GM21529 (cell line): Measurements from ENCODE around the gene SETD5.

Experiments
- ATAC-seq: cut with Tn5 transposase; IDR thresholded peaks from one replicate; pipeline ENCODE4 v1.9.1; 2021; ENCODE audit not compliant: unreplicated experiment

SETD5 gene

DNA sequence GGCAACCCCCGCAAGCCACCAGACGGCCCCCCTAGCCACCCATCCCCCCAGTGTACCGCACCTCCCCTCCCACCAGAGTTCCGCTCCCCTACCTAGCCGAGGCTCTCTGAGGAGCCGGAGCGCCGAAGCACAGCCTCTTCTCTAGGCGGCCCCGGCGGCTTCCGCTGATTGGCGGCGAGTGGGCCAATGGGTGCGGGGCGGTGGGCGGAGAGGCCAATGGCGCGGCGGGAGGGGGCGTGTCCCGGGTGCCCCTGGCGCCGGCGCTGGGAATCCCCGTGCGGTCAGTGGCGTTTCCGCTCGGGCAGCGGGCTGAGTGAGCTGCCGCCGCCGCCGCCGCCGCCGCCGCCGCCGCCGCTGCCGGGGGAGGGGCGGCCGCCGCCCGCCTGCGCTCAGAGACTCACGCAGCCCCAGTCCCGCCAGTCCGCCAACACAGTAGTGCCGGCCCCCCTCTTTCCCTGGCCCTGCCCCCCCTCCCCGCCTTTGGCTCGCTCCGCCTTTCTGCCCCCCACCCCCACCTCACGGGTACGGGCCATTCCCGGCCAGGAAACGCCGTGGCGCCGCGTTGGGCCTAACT, at the start of gene SETD5:
TSS of gene SETD5 (plus strand) at position 284 of the 574 bp plus-strand sequence. CDS start 31,324 bp downstream, outside the sequence.
- ATAC-seq, result peak; percentile 42

GRCh38 chr3:9347887-9348286, 49.5 kb upstream of the SETD5 start:
- ATAC-seq, result no peak

- no peak for ATAC-seq
Observed at GRCh38 chr3:9349321-9350117, 47.9 kb upstream of the SETD5 start.

- ATAC-seq, result no peak
Observed at GRCh38 chr3:9351709-9352126, 45.7 kb upstream of the SETD5 start.

DNA sequence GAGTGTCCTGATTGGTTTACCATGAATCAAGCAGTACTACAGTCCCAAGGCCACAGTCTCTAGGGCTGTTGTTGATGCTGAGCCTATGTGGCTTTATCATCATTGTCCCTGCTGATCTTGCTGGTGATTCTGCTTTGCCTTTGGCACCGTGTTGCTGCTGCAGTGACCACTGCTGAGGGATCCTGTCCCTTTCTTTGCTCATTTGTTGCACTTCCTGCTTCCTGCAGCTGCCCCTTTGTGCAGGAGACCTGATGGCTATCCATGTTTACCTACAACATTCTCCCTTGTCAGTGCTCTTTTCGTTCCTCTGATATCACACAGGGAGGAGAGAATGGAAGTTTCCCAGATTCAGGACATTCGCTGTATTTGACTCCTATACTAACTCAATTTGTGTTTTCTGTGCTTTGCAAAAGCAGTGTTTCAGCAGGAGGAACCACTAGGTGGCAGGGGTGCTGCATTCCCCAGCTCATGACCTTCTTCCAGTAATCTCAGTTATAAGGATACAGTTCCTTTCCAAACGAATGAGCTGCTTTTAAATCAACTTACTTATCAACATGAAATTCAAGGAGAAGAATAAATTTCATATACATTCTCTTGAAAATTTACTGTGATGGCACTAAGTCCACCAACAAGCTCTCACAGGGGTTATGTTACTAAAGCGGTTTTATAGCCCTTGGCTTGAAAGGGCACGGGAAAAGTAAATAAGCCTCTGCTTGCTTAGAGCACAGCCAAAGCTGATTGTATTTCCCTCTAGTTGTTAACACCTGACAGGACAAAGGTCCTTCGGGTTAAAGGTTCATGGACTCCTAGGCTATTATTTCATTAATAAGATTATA, 44.3 kb upstream of the SETD5 start:
- ATAC-seq, result no peak

- no peak for ATAC-seq
Observed at GRCh38 chr3:9361691-9362388, 35.6 kb upstream of the SETD5 start.

GRCh38 chr3:9362731-9363530, 34.5 kb upstream of the SETD5 start, which contains the start of gene THUMPD3:
Gene THUMPD3, plus strand, starts transcription at chr3:9363054. Its CDS starts 2,015 bp downstream, at chr3:9365069.
- ATAC-seq, result peak; percentile 98

DNA sequence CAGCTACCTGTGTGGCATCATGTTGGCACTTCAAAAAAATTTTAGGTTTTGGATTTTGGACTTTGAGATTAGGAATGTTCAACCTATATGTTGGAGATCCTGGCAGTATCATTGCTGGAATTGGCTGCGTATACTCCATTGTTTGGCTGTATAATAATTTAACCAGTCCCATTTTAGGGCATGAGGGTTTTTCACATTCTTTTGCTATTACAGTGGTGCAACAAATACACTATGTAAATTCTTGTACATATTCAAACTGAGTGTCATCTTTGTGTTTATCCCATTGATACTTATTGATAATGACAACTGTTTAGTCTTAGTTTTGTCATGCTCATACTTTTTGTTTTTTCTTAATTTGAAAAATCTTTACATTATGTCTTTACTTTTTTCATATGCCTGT, 27.9 kb upstream of the SETD5 start:
- ATAC-seq, result no peak

DNA sequence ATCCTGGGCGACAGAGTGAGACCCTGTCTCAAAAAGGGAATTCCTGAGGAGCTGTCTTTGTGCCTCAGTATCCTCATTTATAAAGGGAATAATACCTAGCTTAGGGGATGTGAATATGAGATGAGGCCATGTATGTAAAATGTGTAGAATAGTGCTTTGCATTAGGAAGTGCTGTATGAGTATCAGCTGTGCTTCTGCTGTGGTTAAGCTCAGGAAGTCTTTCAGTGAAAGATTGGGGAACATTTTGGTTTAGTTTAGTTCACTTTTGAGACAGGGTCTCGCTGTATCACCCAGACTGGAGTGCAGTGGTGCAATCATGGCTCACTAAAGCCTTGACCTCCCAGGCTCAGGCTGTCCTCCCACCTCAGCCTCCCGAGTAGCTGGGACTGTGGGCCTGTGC, 23.9 kb upstream of the SETD5 start:
- no peak for ATAC-seq

GRCh38 chr3:9377981-9378380, 19.4 kb upstream of the SETD5 start:
- no peak for ATAC-seq

- ATAC-seq, result no peak
Observed at GRCh38 chr3:9379327-9379726, 18.1 kb upstream of the SETD5 start.

GRCh38 chr3:9380014-9380413, 17.4 kb upstream of the SETD5 start:
- ATAC-seq, result no peak

DNA sequence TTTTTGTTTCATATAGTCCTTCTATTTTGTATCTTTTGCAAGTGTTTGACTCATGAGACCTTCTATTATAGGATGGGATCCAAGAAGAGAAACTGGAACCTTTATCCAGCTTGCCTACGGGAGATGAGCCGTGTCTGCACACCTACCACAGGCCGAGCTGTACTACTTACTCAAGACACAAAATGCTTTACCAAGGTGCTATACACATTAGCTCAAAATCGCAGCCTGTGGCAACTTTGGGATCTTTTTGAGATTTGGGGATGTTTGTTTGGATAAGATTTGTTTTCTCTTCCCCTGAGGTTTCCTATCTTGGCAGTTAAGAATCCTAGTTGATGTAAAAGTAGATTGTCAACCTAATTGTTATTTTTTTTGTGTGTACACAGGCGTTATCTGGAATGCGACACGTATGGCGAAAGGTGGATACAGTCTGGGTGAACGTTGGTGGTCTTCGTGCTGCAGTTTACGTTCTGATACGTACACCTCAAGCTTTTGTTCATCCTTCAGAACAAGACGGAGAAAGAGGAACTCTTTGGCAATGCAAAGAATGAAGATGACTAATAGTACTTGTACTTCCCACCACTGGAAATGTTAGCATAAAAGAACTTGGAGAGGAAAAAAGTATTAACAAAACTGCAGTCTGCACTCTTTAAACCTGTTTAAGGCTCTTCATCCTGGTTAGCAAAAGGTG, 13.1 kb upstream of the SETD5 start:
- no peak for ATAC-seq

DNA sequence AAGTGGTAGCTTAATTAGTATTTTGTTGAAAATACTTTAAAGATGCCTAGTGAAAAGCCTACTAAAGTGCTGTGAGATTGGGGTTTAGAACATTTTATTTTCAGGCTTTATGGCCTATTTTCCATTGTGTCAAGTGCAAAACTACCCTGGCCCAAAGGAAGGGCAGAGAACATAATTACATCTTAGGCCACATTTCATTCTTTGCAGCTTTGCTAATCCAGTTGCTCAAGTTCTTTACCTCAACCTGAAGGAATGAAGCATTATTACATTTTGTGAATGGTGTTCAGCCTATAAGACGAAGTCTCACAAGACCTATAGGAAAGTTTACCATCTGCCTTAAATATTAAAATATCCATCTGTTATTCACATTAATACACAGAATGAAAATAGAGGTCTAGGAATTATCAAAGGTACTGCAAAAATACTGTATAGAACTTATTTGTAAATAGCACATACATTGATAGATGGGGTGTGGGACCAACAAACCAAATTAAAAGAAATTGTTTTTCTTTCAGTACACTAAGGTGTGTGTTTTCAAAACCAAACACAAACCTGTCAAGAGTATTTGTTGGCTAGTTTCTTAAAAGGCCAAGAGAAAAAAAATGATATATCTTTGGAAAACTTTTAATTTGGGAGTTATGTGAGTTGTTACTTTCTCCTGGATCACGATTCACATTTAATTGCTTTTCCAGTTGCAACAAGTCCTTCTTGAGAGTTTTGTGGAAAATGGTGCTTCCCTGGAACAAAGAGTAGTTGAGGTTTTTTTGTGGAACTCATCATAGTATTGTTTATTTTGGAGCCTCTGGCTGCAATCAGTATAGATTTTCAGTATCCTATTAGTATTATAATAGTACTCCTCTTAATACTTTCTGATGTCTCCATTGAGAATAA, 12.0 kb upstream of the SETD5 start:
- no peak for ATAC-seq

DNA sequence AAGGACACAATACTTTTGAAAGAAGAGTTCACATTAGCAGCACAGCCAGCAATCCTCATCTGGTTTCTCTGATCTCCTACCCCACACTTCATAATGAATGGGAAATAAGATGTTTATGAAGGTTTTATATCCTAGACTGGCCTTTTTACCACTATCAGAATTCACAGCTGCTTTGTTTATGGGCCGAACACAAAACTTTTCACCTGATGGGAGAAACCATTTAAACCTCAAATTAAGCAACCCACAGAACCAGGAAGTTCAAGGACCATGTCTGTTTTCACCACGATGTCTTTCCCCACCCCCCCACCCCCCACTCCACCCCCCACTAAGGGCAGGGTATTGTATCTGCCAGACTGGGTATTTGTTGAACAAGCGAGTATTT, 11.3 kb upstream of the SETD5 start:
- no peak for ATAC-seq

- ATAC-seq, result no peak
Observed at GRCh38 chr3:9386501-9387321, 10.7 kb upstream of the SETD5 start.

DNA sequence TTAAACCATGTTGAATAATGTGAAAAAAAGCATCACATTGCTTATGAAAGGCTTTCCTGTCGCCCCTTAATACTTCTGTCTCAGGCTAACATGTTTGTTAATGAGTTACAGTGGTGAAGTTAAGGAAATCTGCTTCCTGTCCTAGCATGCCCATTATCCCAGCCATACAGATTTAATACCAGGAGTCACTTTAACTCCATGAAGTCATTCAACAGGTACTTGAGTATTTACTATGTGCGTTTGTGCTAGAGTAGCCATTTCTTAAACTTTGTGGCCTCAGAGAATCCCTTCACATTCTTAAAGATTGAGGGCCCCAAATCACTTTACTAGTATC, 10.1 kb upstream of the SETD5 start:
- ATAC-seq, result no peak

DNA sequence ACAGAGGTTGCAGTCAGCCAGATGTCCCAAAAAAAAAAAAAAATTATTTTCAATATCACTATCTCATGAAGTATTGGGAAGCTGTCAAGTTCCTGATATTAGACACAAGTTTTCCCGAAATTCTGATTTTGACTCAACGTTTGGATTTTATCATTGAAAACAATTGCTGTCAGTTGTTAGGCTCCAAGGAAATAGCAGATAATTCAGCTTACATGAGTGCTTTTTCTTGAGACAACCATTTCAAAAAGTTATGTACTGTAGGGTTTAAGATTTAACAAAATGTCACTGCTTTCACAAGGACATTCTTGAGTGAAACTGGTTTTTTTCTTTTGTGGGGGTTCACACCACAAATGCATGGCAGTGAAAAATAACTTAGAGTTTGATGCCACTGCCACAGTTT, 9.3 kb upstream of the SETD5 start:
- no peak for ATAC-seq
